ENCODE data around the gene TUBG2. TPM values are rescaled to one million over a fixed set of nuclear protein-coding genes. Genes with fewer than 3 reads are reported as not detected.

The TUBG2 gene
- total and polyA plus RNA-seq, 8 donors, result 13.1 to 40.2 (median 31.8) TPM

GRCh38 chr17:42683407-42684034 lies 24.4 kb downstream of the TUBG2 start:
- DNase-seq (peak in 1 of 4 donors; percentile 79), ATAC-seq (peak; percentile 30)
- intact Hi-C loops (cut with DNase I), result no loop called here
- no peaks in the 10 kb centered on the region for H3K9me3 ChIP-seq
- no peak overlapping the region for H3K27ac ChIP-seq
- H3K27me3 ChIP-seq, result peaks cover 0 to 33% of the 10 kb centered on the region in 2 donors
- H3K36me3 ChIP-seq, result no peaks in the 10 kb centered on the region
- H3K4me3 ChIP-seq, result peak overlapping the region; percentile 5 to 42
- no peak for TF ChIP-seq CTCF (IDR thresholded peaks at IDR 0.05)
- peaks cover 36 to 53% of the 10 kb centered on the region in 2 donors for H3K4me1 ChIP-seq

GRCh38 chr17:42684929-42685556 lies 26.0 kb downstream of the TUBG2 start:
- Histone ChIP-seq H3K4me1 (peaks cover 23 to 38% of the 10 kb centered on the region in 2 donors), H3K27me3 (peaks cover 0 to 33% of the 10 kb centered on the region in 2 donors), H3K27ac (no peak overlapping the region), H3K36me3 (no peaks in the 10 kb centered on the region), H3K9me3 (no peaks in the 10 kb centered on the region), H3K4me3 (no peak overlapping the region)
- TF ChIP-seq CTCF (IDR thresholded peaks at IDR 0.05), result no peak
- ATAC-seq (no peak), DNase-seq (peak in 1 of 4 donors; percentile 74)
- intact Hi-C loops (cut with DNase I), result no loop called here

GRCh38 chr17:42685831-42686230 lies 26.7 kb downstream of the TUBG2 start:
- peaks cover 0 to 33% of the 10 kb centered on the region in 2 donors for H3K27me3 ChIP-seq
- DNase-seq (peak in 1 of 4 donors; percentile 3), ATAC-seq (no peak)
- peaks cover 0 to 1% of the 10 kb centered on the region in 2 donors for H3K36me3 ChIP-seq
- intact Hi-C loops (cut with DNase I), result no loop called here
- H3K4me1 ChIP-seq, result peaks cover 20 to 30% of the 10 kb centered on the region in 2 donors
- H3K27ac ChIP-seq, result no peak overlapping the region
- H3K9me3 ChIP-seq, result no peaks in the 10 kb centered on the region
- TF ChIP-seq CTCF (IDR thresholded peaks at IDR 0.05), result no peak
- no peak overlapping the region for H3K4me3 ChIP-seq

GRCh38 chr17:42686520-42687128 lies 27.5 kb downstream of the TUBG2 start:
- DNase-seq (no peak), ATAC-seq (no peak)
- TF ChIP-seq CTCF (IDR thresholded peaks at IDR 0.05), result no peak
- H3K4me3 ChIP-seq, result no peak overlapping the region
- H3K27ac ChIP-seq, result no peak overlapping the region
- intact Hi-C loops (cut with DNase I), result no loop called here
- peaks cover 0 to 6% of the 10 kb centered on the region in 2 donors for H3K36me3 ChIP-seq
- H3K9me3 ChIP-seq, result no peaks in the 10 kb centered on the region
- peaks cover 0 to 30% of the 10 kb centered on the region in 2 donors for H3K27me3 ChIP-seq
- H3K4me1 ChIP-seq, result peaks cover 20 to 25% of the 10 kb centered on the region in 2 donors

- peaks cover 11 to 13% of the 10 kb centered on the region in 2 donors for H3K4me1 ChIP-seq
- intact Hi-C loops (cut with DNase I), result no loop called here
- no peak for ATAC-seq
- DNase-seq, result no peak
- TF ChIP-seq CTCF (IDR thresholded peaks at IDR 0.05), result no peak
- H3K4me3 ChIP-seq, result no peak overlapping the region
- peaks cover 0 to 10% of the 10 kb centered on the region in 2 donors for H3K36me3 ChIP-seq
- H3K9me3 ChIP-seq, result no peaks in the 10 kb centered on the region
- H3K27me3 ChIP-seq, result peaks cover 0 to 18% of the 10 kb centered on the region in 2 donors
- no peak overlapping the region for H3K27ac ChIP-seq
Observed at GRCh38 chr17:42687707-42688320, 28.7 kb downstream of the TUBG2 start.

Data from left lung (tissue), 10 donors.